H9 (cell line): ENCODE measurements around the gene IP6K2. TPM values are rescaled to one million over a fixed set of nuclear protein-coding genes. Genes with fewer than 3 reads are reported as not detected.

Experiments used
- DNase-seq: peaks from one replicate; pipeline ENCODE4 v3.0.0-alpha.2; 2017
- H2AFZ ChIP-seq: one replicate; pipeline ENCODE4 v1.6.1; 2013; ENCODE audit warnings: mild to moderate bottlenecking, low read length, control low read depth, moderate library complexity
- H2AK5ac ChIP-seq: 2 replicates; pipeline ENCODE4 v1.6.1; 2013; ENCODE audit warnings: low read length, control low read depth, mixed read lengths; ENCODE audit not compliant: insufficient read length
- H2BK120ac ChIP-seq: one replicate; pipeline ENCODE4 v1.6.1; 2013; ENCODE audit warnings: low read depth, mild to moderate bottlenecking, low read length, control low read depth, inconsistent platforms; ENCODE audit not compliant: poor library complexity, severe bottlenecking
- H2BK12ac ChIP-seq: 2 replicates; pipeline ENCODE4 v1.6.1; 2013; ENCODE audit warnings: low read length, control low read depth, mixed read lengths, low read depth; ENCODE audit not compliant: insufficient read length
- H2BK15ac ChIP-seq: 2 replicates; pipeline ENCODE4 v1.6.1; 2013; ENCODE audit warnings: low read depth, low read length, control low read depth
- H2BK20ac ChIP-seq: one replicate; pipeline ENCODE4 v1.6.1; 2013; ENCODE audit warnings: low read depth, mild to moderate bottlenecking, low read length, control low read depth, inconsistent platforms; ENCODE audit not compliant: poor library complexity, severe bottlenecking
- H2BK5ac ChIP-seq: 2 replicates; pipeline ENCODE4 v1.6.1; 2013; ENCODE audit warnings: low read length, control low read depth, mixed read lengths; ENCODE audit not compliant: insufficient read length
- H3K14ac ChIP-seq: 2 replicates; pipeline ENCODE4 v1.6.1; 2013; ENCODE audit warnings: low read length, control low read depth; ENCODE audit not compliant: insufficient read depth
- H3K18ac ChIP-seq: 2 replicates; pipeline ENCODE4 v1.6.1; 2013; ENCODE audit warnings: low read depth, mild to moderate bottlenecking, mixed read lengths, low read length, control low read depth; ENCODE audit not compliant: insufficient read length
- H3K23ac ChIP-seq: 2 replicates; pipeline ENCODE4 v1.6.1; 2013; ENCODE audit warnings: low read length, control low read depth, mixed read lengths, low read depth; ENCODE audit not compliant: insufficient read length
- H3K23me2 ChIP-seq: 2 replicates; pipeline ENCODE4 v1.6.1; 2013; ENCODE audit warnings: low read depth, mild to moderate bottlenecking, mixed read lengths, low read length, control low read depth; ENCODE audit not compliant: insufficient read length, poor library complexity, severe bottlenecking
- H3K27ac ChIP-seq: 2 replicates; pipeline ENCODE4 v1.5.1; 2013; ENCODE audit warnings: low read length, control low read depth, mixed read lengths, low read depth; ENCODE audit not compliant: insufficient read length
- H3K27me3 ChIP-seq: 2 replicates; pipeline ENCODE4 v1.6.1; 2013; ENCODE audit warnings: low read length, control low read depth, inconsistent platforms; ENCODE audit not compliant: insufficient read depth
- H3K4ac ChIP-seq: 2 replicates; pipeline ENCODE4 v1.6.1; 2013; ENCODE audit warnings: low read depth, mild to moderate bottlenecking, control low read depth, inconsistent platforms, low read length, moderate library complexity
- H3K4me1 ChIP-seq: 2 replicates; pipeline ENCODE4 v1.6.1; 2013; ENCODE audit warnings: low read length, control low read depth, inconsistent platforms; ENCODE audit not compliant: insufficient read depth
- H3K4me2 ChIP-seq: 2 replicates; pipeline ENCODE4 v1.6.1; 2013; ENCODE audit warnings: low read length, control low read depth, mixed read lengths; ENCODE audit not compliant: insufficient read length, insufficient read depth
- H3K56ac ChIP-seq: 2 replicates; pipeline ENCODE4 v1.6.1; 2013; ENCODE audit warnings: low read depth, mild to moderate bottlenecking, mixed read lengths, low read length, control low read depth; ENCODE audit not compliant: insufficient read length
- H3K79me1 ChIP-seq: 2 replicates; pipeline ENCODE4 v1.6.1; 2013; ENCODE audit warnings: low read depth, mild to moderate bottlenecking, moderate library complexity, low read length, control low read depth, inconsistent platforms; ENCODE audit not compliant: insufficient read depth, poor library complexity, severe bottlenecking
- H3K79me2 ChIP-seq: 2 replicates; pipeline ENCODE4 v1.6.1; 2013; ENCODE audit warnings: low read length, control low read depth, inconsistent platforms; ENCODE audit not compliant: insufficient read depth
- H3K9ac ChIP-seq: 2 replicates; pipeline ENCODE4 v1.6.1; 2013; ENCODE audit warnings: low read length, control low read depth, mixed read lengths; ENCODE audit not compliant: insufficient read length; ENCODE audit errors: extremely low read depth
- H3K9me3 ChIP-seq: one replicate; pipeline ENCODE4 v1.6.1; 2013; ENCODE audit warnings: low read depth, low read length, inconsistent platforms; ENCODE audit not compliant: control insufficient read depth
- H3T11ph ChIP-seq: one replicate; pipeline ENCODE4 v1.6.1; 2013; ENCODE audit warnings: mild to moderate bottlenecking, low read length, control low read depth, inconsistent platforms
- H4K20me1 ChIP-seq: one replicate; pipeline ENCODE4 v1.6.1; 2013; ENCODE audit not compliant: control insufficient read depth, insufficient read length, insufficient read depth
- H4K5ac ChIP-seq: 2 replicates; pipeline ENCODE4 v1.6.1; 2013; ENCODE audit warnings: low read depth, mild to moderate bottlenecking, mixed read lengths, low read length, control low read depth; ENCODE audit not compliant: insufficient read length
- H4K8ac ChIP-seq: replicated peaks from 2 replicates; pipeline ENCODE4 v1.6.1; 2013; ENCODE audit warnings: low read length, control low read depth, mixed read lengths, low read depth; ENCODE audit not compliant: insufficient read length
- H4K91ac ChIP-seq: 2 replicates; pipeline ENCODE4 v1.6.1; 2013; ENCODE audit warnings: low read depth, mild to moderate bottlenecking, moderate library complexity, mixed read lengths, low read length, control low read depth; ENCODE audit not compliant: insufficient read length
- H3K27ac Mint-ChIP-seq, 3 experiments: 2 replicates in 2 of 3; 3 replicates in 1 of 3; pipeline ENCODE4 v1.8.0; 2020 to 2021; ENCODE audit warnings: mixed read lengths in 3 of 3, mild to moderate bottlenecking in 1 of 3, moderate library complexity in 1 of 3
- H3K27me3 Mint-ChIP-seq: 2 replicates; pipeline ENCODE4 v1.8.0; 2021; ENCODE audit warnings: low read depth, mild to moderate bottlenecking, moderate library complexity, mixed read lengths
- H3K36me3 Mint-ChIP-seq, 3 experiments: 2 replicates in 2 of 3; 3 replicates in 1 of 3; pipeline ENCODE4 v1.8.0; 2020 to 2021; ENCODE audit warnings: low read depth in 3 of 3, mixed read lengths in 3 of 3; ENCODE audit not compliant: insufficient read depth in 1 of 3
- H3K4me1 Mint-ChIP-seq, 2 experiments: 2 replicates each; pipeline ENCODE4 v1.8.0; 2020; ENCODE audit warnings: mixed read lengths in 2 of 2
- H3K4me3 Mint-ChIP-seq, 2 experiments: 2 replicates in 1 of 2; 3 replicates in 1 of 2; pipeline ENCODE4 v1.8.0; 2020 to 2021; ENCODE audit warnings: mild to moderate bottlenecking in 2 of 2, mixed read lengths in 2 of 2, moderate library complexity in 1 of 2
- H3K9me3 Mint-ChIP-seq, 2 experiments: 2 replicates in 1 of 2; 3 replicates in 1 of 2; pipeline ENCODE4 v1.8.0; 2020; ENCODE audit warnings: mild to moderate bottlenecking in 2 of 2, mixed read lengths in 2 of 2, moderate library complexity in 1 of 2
- CTCF ChIP-seq: fragments of 200-600 bp; sonication (generic); conservative IDR thresholded peaks from 3 replicates; pipeline ENCODE4 v1.8.0; 2021; ENCODE audit warnings: antibody characterized with exemption, mild to moderate bottlenecking
- WGBS: extraction: QIAGEN DNeasy Blood & Tissue Kit; methylation state at CpG from one replicate; pipeline ENCODE4 v1.1.7; 2013; ENCODE audit warnings: missing lambda C conversion rate, low lambda C conversion rate, mixed read lengths; ENCODE audit not compliant: insufficient read length; ENCODE audit errors: extremely low coverage; 5-methylcytosine and 5-hydroxymethylcytosine counted together
- total RNA-seq: library from RNA; stranded (reverse); gene quantifications from 2 replicates; pipeline ENCODE4 v1.2.1, GENCODE V29; 2021

The IP6K2 gene
- total RNA-seq, 1 experiment from 2014 or later, result 94.7 TPM

- Histone ChIP-seq H4K20me1 (no peaks in the 10 kb centered on the region), H3K27ac (no peak overlapping the region)
Measured at GRCh38 chr3:48709051-48709461, 8.0 kb downstream of the IP6K2 start.

More at GRCh38 chr3:48709051-48709461, 8.0 kb downstream of the IP6K2 start:
- Histone ChIP-seq H2BK120ac (no peak overlapping the region), H3K27me3 (no peaks in the 10 kb centered on the region), H3K9ac (no peak overlapping the region), H3K18ac (no peak overlapping the region), H4K8ac (no peak overlapping the region), H2BK5ac (no peak overlapping the region), H3K9me3 (no peaks in the 10 kb centered on the region), H3K14ac (no peak overlapping the region), H2BK15ac (no peak overlapping the region), H3K23ac (no peak overlapping the region), H3K56ac (no peak overlapping the region), H3K79me2 (peaks cover 69% of the 10 kb centered on the region; the same call in 1 of the 2 replicates), H2AK5ac (no peak overlapping the region), H3K4ac (no peak overlapping the region), H3K4me2 (no peak overlapping the region), H3K79me1 (peaks cover 5% of the 10 kb centered on the region), H3T11ph (no peak overlapping the region), H4K91ac (no peak overlapping the region), H2BK12ac (no peak overlapping the region), H2AFZ (no peak overlapping the region), H2BK20ac (no peak overlapping the region), H3K23me2 (no peaks in the 10 kb centered on the region), H3K4me1 (no peaks in the 10 kb centered on the region; the same call in 1 of the 2 replicates), H4K5ac (no peak overlapping the region)
- peaks cover 42 to 80% (median 78%) of the 10 kb centered on the region in 3 experiments for H3K36me3 Mint-ChIP-seq
- peaks cover 30 to 34% of the 10 kb centered on the region in 2 experiments for H3K4me1 Mint-ChIP-seq
- peak overlapping the region in 2 of 3 experiments; percentile 92 to 94; a peak in 4 of 7 replicates for H3K27ac Mint-ChIP-seq
- H3K4me3 Mint-ChIP-seq, result peak overlapping the region in 1 of 2 experiments; percentile 15; a peak in 2 of 5 replicates
- H3K27me3 Mint-ChIP-seq, result no peaks in the 10 kb centered on the region
- no peak for TF ChIP-seq CTCF
- H3K9me3 Mint-ChIP-seq, result no peaks in the 10 kb centered on the region
- WGBS, result no CpG with 5 or more reads among the region's 7 CpGs
- DNase-seq, result no peak
